GM21737 (cell line): ENCODE measurements around the gene MRLN.
A peak's percentile ranks its signal among the peaks of the same experiment; 100 is the strongest.
"Not testable (repeated sequence)": the region's sequence is repeated elsewhere in the genome, so short reads cannot be mapped to it uniquely, and the experiment has no call there.

ENCODE experiments used
- ATAC-seq: cut with Tn5 transposase; IDR thresholded peaks from one replicate; pipeline ENCODE4 v1.9.1; 2021; ENCODE audit warnings: mild to moderate bottlenecking, moderate library complexity; ENCODE audit not compliant: unreplicated experiment

Gene MRLN

GRCh38 chr10:59748834-59749233 is 4.4 kb downstream of the MRLN start:
- no peak for ATAC-seq

- ATAC-seq: no peak
Measured at GRCh38 chr10:59745163-59745650, 8.0 kb downstream of the MRLN start.

GRCh38 chr10:59744762-59745161 is 8.5 kb downstream of the MRLN start:
- not testable (repeated sequence) for ATAC-seq

- not testable (repeated sequence) for ATAC-seq
Measured at GRCh38 chr10:59744156-59744555, 9.1 kb downstream of the MRLN start.

- ATAC-seq: no peak
Measured at GRCh38 chr10:59741583-59741982, 11.7 kb downstream of the MRLN start.

- ATAC-seq: no peak
Measured at GRCh38 chr10:59741048-59741447, 12.2 kb downstream of the MRLN start.

GRCh38 chr10:59736749-59737148 is 16.5 kb downstream of the MRLN start:
- ATAC-seq: no peak

- ATAC-seq: no peak
Measured at GRCh38 chr10:59735296-59735695, 18.0 kb downstream of the MRLN start.

- ATAC-seq: no peak
Measured at GRCh38 chr10:59734014-59734462, 19.2 kb downstream of the MRLN start.

- not testable (repeated sequence) for ATAC-seq
Measured at GRCh38 chr10:59733321-59734013, 19.8 kb downstream of the MRLN start.

- not testable (repeated sequence) for ATAC-seq
Measured at GRCh38 chr10:59732849-59733248, 20.4 kb downstream of the MRLN start.

GRCh38 chr10:59729167-59729566 is 24.1 kb downstream of the MRLN start:
- not testable (repeated sequence) for ATAC-seq

GRCh38 chr10:59724098-59724938 is 28.9 kb downstream of the MRLN start:
- ATAC-seq: no peak

- ATAC-seq: no peak
Measured at GRCh38 chr10:59720377-59720776, 32.9 kb downstream of the MRLN start.

GRCh38 chr10:59719374-59719773 is 33.9 kb downstream of the MRLN start:
- no peak for ATAC-seq

- ATAC-seq: no peak
Measured at GRCh38 chr10:59718257-59718656, 35.0 kb downstream of the MRLN start.

GRCh38 chr10:59713196-59713821 is 39.9 kb downstream of the MRLN start:
- no peak for ATAC-seq

GRCh38 chr10:59711871-59712494 is 41.3 kb downstream of the MRLN start:
- ATAC-seq: no peak

- peak; percentile 92 for ATAC-seq
Measured at GRCh38 chr10:59709395-59710125, 43.7 kb downstream of the MRLN start, which contains the start of gene SLC16A9. TSS of gene SLC16A9 (minus strand) at chr10:59709850. CDS start at chr10:59684291, 25,559 bp downstream.

GRCh38 chr10:59708816-59709394 is 44.4 kb downstream of the MRLN start:
- ATAC-seq: no peak
